ENCODE results near the gene TMEM39B.
"Not testable (repeated sequence)": the region's sequence is repeated elsewhere in the genome, so short reads cannot be mapped to it uniquely, and the experiment has no call there.

DNA sequence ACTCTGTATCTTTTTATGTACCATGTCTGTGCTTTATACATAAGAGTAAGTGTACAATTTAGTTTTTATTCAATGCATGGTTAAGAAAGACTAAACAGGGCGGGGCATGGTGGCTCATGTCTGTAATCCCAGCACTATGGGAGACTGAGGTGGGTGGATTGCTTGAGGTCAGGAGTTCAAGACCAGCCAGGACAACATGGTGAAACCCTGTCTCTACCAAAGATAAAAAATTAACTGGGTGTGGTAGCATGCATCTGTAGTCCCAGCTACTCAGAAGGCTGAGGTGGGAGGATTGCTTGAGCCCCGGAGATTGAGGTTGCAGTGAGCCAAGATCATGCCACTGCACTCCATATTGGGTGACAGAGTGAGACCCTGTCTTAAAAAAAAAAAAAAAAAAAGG is 50.6 kb downstream of the TMEM39B start:
- TF ChIP-seq, protein P1, sequence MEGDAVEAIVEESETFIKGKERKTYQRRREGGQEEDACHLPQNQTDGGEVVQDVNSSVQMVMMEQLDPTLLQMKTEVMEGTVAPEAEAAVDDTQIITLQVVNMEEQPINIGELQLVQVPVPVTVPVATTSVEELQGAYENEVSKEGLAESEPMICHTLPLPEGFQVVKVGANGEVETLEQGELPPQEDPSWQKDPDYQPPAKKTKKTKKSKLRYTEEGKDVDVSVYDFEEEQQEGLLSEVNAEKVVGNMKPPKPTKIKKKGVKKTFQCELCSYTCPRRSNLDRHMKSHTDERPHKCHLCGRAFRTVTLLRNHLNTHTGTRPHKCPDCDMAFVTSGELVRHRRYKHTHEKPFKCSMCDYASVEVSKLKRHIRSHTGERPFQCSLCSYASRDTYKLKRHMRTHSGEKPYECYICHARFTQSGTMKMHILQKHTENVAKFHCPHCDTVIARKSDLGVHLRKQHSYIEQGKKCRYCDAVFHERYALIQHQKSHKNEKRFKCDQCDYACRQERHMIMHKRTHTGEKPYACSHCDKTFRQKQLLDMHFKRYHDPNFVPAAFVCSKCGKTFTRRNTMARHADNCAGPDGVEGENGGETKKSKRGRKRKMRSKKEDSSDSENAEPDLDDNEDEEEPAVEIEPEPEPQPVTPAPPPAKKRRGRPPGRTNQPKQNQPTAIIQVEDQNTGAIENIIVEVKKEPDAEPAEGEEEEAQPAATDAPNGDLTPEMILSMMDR (IDR thresholded peaks at IDR 0.05) = not testable (repeated sequence)
- not testable (repeated sequence) for TF ChIP-seq POLR2A (IDR thresholded peaks at IDR 0.05)
